Measurements from ENCODE around the gene CWC22. TPM values are rescaled to one million over a fixed set of nuclear protein-coding genes. Genes with fewer than 3 reads are reported as not detected.

The CWC22 gene
- total and polyA plus RNA-seq, 2 of the 13 experiments (the other 11 are each of a cell fraction or from before 2014, with no cell fraction given) = 5.7 to 29.2 TPM

GRCh38 chr2:179954026-179954425 lies 53.1 kb downstream of the CWC22 start (continued):
- TF ChIP-seq ZMYM2 (CRISPR knock-in tag; IDR thresholded peaks at IDR 0.05) (no peak), ZNF562 (CRISPR knock-in tag; IDR thresholded peaks at IDR 0.05; ENCODE audit: borderline replicate concordance) (no peak), ZBTB38 (CRISPR knock-in tag; IDR thresholded peaks at IDR 0.05) (no peak), EP300 (IDR thresholded peaks at IDR 0.05; ENCODE audit: low read depth in 2 of 2, low read length in 2 of 2) (peak; percentile 35 to 89; a peak in 2 of 4 replicates), EP300 (CRISPR knock-in tag; IDR thresholded peaks at IDR 0.05; ENCODE audit: borderline replicate concordance) (no peak), TFAP4 (IDR thresholded peaks at IDR 0.05; ENCODE audit: borderline replicate concordance, low read depth) (peak; percentile 27; the same call in 1 of the 2 replicates), SMARCE1 (IDR thresholded peaks at IDR 0.05; ENCODE audit: borderline replicate concordance) (0 out of 2 replicates have a peak, but pooled peaks have one; percentile 53), THAP8 (CRISPR knock-in tag; IDR thresholded peaks at IDR 0.05; ENCODE audit: borderline replicate concordance) (no peak), RFX3 (CRISPR knock-in tag; IDR thresholded peaks at IDR 0.05) (no peak), BHLHE40 (IDR thresholded peaks at IDR 0.05; ENCODE audit: low read length) (no peak), KDM1A (CRISPR knock-in tag; IDR thresholded peaks at IDR 0.05) (no peak), ZNF317 (CRISPR knock-in tag; IDR thresholded peaks at IDR 0.05) (no peak), ZSCAN29 (CRISPR knock-in tag; conservative IDR thresholded peaks at IDR 0.05) (no peak), ZFAT (CRISPR knock-in tag; conservative IDR thresholded peaks at IDR 0.05) (no peak), ZNF552 (CRISPR knock-in tag; IDR thresholded peaks at IDR 0.05; ENCODE audit: borderline replicate concordance) (no peak), ZNF556 (CRISPR knock-in tag; IDR thresholded peaks at IDR 0.05; ENCODE audit: borderline replicate concordance) (no peak), AGO2 (optimal IDR thresholded peaks at IDR 0.05; ENCODE audit: low read depth, low read length) (no peak), CREBL2 (CRISPR knock-in tag; IDR thresholded peaks at IDR 0.05; ENCODE audit: borderline replicate concordance) (no peak), GTF2F1 (IDR thresholded peaks at IDR 0.05; ENCODE audit: low read length) (no peak), POGZ (CRISPR knock-in tag; IDR thresholded peaks at IDR 0.05) (peak; percentile 63), CREM (IDR thresholded peaks at IDR 0.05) (no peak), CREM (CRISPR knock-in tag; IDR thresholded peaks at IDR 0.05) (no peak), PHB2 (IDR thresholded peaks at IDR 0.05; ENCODE audit: partially characterized antibody) (no peak), SP1 (IDR thresholded peaks at IDR 0.05) (no peak), SP1 (CRISPR knock-in tag; IDR thresholded peaks at IDR 0.05) (no peak), ZNF441 (CRISPR knock-in tag; IDR thresholded peaks at IDR 0.05; ENCODE audit: borderline replicate concordance) (no peak), FOXA1 (IDR thresholded peaks at IDR 0.05) (peak; percentile 51; the same call in 1 of the 2 replicates), FOXA1 (CRISPR knock-in tag; IDR thresholded peaks at IDR 0.05) (peak; percentile 63), BCL6 (CRISPR knock-in tag; IDR thresholded peaks at IDR 0.05) (peak; percentile 76), HOXA9 (CRISPR knock-in tag; IDR thresholded peaks at IDR 0.05; ENCODE audit: borderline replicate concordance) (no peak), TEF (CRISPR knock-in tag; IDR thresholded peaks at IDR 0.05) (no peak), SPEN (CRISPR knock-in tag; IDR thresholded peaks at IDR 0.05; ENCODE audit: low read depth) (no peak)
